Measurements from ENCODE around the gene ELOB.

GRCh38 chr16:2819939-2820835 is 43.1 kb upstream of the ELOB start:
- TF ChIP-seq EZH2 (IDR thresholded peaks at IDR 0.05; ENCODE audit: low read depth) (no peak), CTCF (conservative IDR thresholded peaks at IDR 0.05) (no peak)
